Measurements from ENCODE around the gene SLC22A23.

Gene SLC22A23

GRCh38 chr6:3321042-3321441, 135.8 kb downstream of the SLC22A23 start:
- H3K4me3 ChIP-seq (ENCODE audit: low read depth in 1 of 2, low read length in 2 of 2) = no peak overlapping the region

GRCh38 chr6:3320238-3320811, 136.5 kb downstream of the SLC22A23 start:
- Histone ChIP-seq H3K27me3 (ENCODE audit: insufficient read depth, low read length, poor library complexity) (peaks cover 42% of the 10 kb centered on the region), H3K4me3 (ENCODE audit: low read depth in 1 of 2, low read length in 2 of 2) (no peak overlapping the region), H3K36me3 (ENCODE audit: insufficient read depth, low read length) (no peaks in the 10 kb centered on the region), H3K9ac (ENCODE audit: low read depth, low read length) (no peak overlapping the region), H3K27ac (ENCODE audit: low read length) (no peak overlapping the region), H4K20me1 (ENCODE audit: insufficient read depth, low read length) (peaks cover 18% of the 10 kb centered on the region; the same call in 1 of the 2 replicates), H2AFZ (ENCODE audit: low read depth, low read length) (no peak overlapping the region), H3K4me1 (ENCODE audit: insufficient read depth, low read length) (peaks cover 12% of the 10 kb centered on the region), H3K79me2 (ENCODE audit: insufficient read depth, low read length) (no peaks in the 10 kb centered on the region), H3K9me3 (ENCODE audit: insufficient read depth, low read length, severe bottlenecking) (no peaks in the 10 kb centered on the region), H3K4me2 (ENCODE audit: insufficient read depth, low read length) (no peak overlapping the region)
- no peak for ATAC-seq (ENCODE audit: insufficient read depth, low read depth)
- DNase-seq = no peak
- TF ChIP-seq CTCF (IDR thresholded peaks at IDR 0.05; ENCODE audit: borderline replicate concordance, extremely low read depth, low read length, poor library complexity, severe bottlenecking) (no peak), EZH2 (IDR thresholded peaks at IDR 0.05; ENCODE audit: borderline replicate concordance, low read depth, low read length, severe bottlenecking) (no peak)

More at GRCh38 chr6:3321042-3321441, 135.8 kb downstream of the SLC22A23 start:
- no peak overlapping the region for H3K9ac ChIP-seq (ENCODE audit: low read depth, low read length)
- no peaks in the 10 kb centered on the region for H3K36me3 ChIP-seq (ENCODE audit: insufficient read depth, low read length)
- DNase-seq = no peak
- ATAC-seq (ENCODE audit: insufficient read depth, low read depth) = no peak
- no peaks in the 10 kb centered on the region for H3K9me3 ChIP-seq (ENCODE audit: insufficient read depth, low read length, severe bottlenecking)
- H3K4me2 ChIP-seq (ENCODE audit: insufficient read depth, low read length) = no peak overlapping the region
- H3K4me1 ChIP-seq (ENCODE audit: insufficient read depth, low read length) = peaks cover 12% of the 10 kb centered on the region
- H2AFZ ChIP-seq (ENCODE audit: low read depth, low read length) = no peak overlapping the region
- H4K20me1 ChIP-seq (ENCODE audit: insufficient read depth, low read length) = peaks cover 18% of the 10 kb centered on the region; the same call in 1 of the 2 replicates
- TF ChIP-seq EZH2 (IDR thresholded peaks at IDR 0.05; ENCODE audit: borderline replicate concordance, low read depth, low read length, severe bottlenecking) = no peak
- no peak for TF ChIP-seq CTCF (IDR thresholded peaks at IDR 0.05; ENCODE audit: borderline replicate concordance, extremely low read depth, low read length, poor library complexity, severe bottlenecking)
- H3K27me3 ChIP-seq (ENCODE audit: insufficient read depth, low read length, poor library complexity) = peaks cover 44% of the 10 kb centered on the region
- H3K79me2 ChIP-seq (ENCODE audit: insufficient read depth, low read length) = no peaks in the 10 kb centered on the region
- H3K27ac ChIP-seq (ENCODE audit: low read length) = no peak overlapping the region

- Histone ChIP-seq H3K79me2 (ENCODE audit: insufficient read depth, low read length) (no peaks in the 10 kb centered on the region), H4K20me1 (ENCODE audit: insufficient read depth, low read length) (peaks cover 18% of the 10 kb centered on the region; the same call in 1 of the 2 replicates), H3K9me3 (ENCODE audit: insufficient read depth, low read length, severe bottlenecking) (no peaks in the 10 kb centered on the region), H3K27me3 (ENCODE audit: insufficient read depth, low read length, poor library complexity) (peaks cover 39% of the 10 kb centered on the region), H3K36me3 (ENCODE audit: insufficient read depth, low read length) (no peaks in the 10 kb centered on the region), H3K9ac (ENCODE audit: low read depth, low read length) (no peak overlapping the region), H3K4me2 (ENCODE audit: insufficient read depth, low read length) (no peak overlapping the region), H3K27ac (ENCODE audit: low read length) (no peak overlapping the region), H3K4me1 (ENCODE audit: insufficient read depth, low read length) (peaks cover 12% of the 10 kb centered on the region), H3K4me3 (ENCODE audit: low read depth in 1 of 2, low read length in 2 of 2) (no peak overlapping the region), H2AFZ (ENCODE audit: low read depth, low read length) (no peak overlapping the region)
- ATAC-seq (ENCODE audit: insufficient read depth, low read depth) = no peak
- TF ChIP-seq CTCF (IDR thresholded peaks at IDR 0.05; ENCODE audit: borderline replicate concordance, extremely low read depth, low read length, poor library complexity, severe bottlenecking) (no peak), EZH2 (IDR thresholded peaks at IDR 0.05; ENCODE audit: borderline replicate concordance, low read depth, low read length, severe bottlenecking) (no peak)
- no peak for DNase-seq
These were observed 137.1 kb downstream of the SLC22A23 start for GRCh38 chr6:3319610-3320200.

All from DND-41 (cell line).